ENCODE results near the gene SORCS2. TPM values are rescaled to one million over a fixed set of nuclear protein-coding genes. Genes with fewer than 3 reads are reported as not detected.

The SORCS2 gene
- total and polyA plus RNA-seq, 4 donors = 2.2 to 7.7 (median 2.5) TPM

DNA sequence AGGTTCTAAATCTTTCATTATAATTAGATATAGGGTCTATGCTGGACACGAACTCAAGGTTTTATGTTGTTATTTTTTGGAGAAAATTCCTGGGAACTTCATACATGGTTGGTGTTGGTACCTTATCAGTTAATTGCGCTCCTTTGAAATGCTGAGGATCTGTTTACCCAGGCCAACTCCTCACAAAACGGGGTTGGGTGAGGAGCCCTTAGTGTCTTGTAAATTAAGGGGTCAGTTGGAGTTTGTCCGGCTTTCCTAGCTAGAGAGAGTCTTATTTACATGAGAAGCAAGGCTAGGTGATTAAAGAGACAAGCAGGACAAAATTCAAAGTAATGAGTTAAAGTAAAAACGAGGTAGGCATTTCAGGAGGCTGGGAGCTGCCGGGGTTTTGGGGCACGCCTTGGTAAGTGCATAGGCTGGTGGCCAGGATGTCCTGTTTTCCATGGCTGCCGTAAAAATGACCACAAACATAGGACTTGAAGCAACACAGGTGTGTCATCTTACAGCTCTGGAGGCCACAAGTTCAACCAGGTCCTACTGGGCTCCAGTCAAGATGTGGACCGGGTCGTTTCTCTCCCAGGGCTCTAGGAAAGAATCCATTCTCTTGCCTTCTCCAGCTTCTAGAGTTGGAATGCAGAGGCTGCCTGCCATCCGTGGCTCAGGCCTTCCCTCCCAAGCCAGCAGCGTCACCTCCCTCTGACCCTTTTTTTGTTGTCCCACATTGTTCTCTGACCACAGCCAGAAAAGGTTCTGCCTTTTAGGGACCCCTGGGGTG is 222.6 kb downstream of the SORCS2 start:
- H3K9ac ChIP-seq (ENCODE audit: insufficient read depth in 1 of 2, low read length in 2 of 2) = no peak overlapping the region
- ATAC-seq (ENCODE audit: insufficient read depth, low FRiP score) (no peak), DNase-seq (peak in 1 of 3 donors; percentile 9)
- H3K36me3 ChIP-seq (ENCODE audit: control insufficient read depth in 4 of 4, insufficient read depth in 4 of 4, low read length in 4 of 4) = no peaks in the 10 kb centered on the region
- H3K4me3 ChIP-seq = no peak overlapping the region
- no peaks in the 10 kb centered on the region for H3K27me3 ChIP-seq (ENCODE audit: control insufficient read depth in 3 of 3, insufficient read depth in 3 of 3, low read length in 2 of 3)
- H3K27ac ChIP-seq (ENCODE audit: low read depth in 1 of 2, low read length in 1 of 2) = no peak overlapping the region
- H3K4me1 ChIP-seq (ENCODE audit: control insufficient read depth in 5 of 5, insufficient read depth in 5 of 5, low read length in 5 of 5) = peaks cover 0 to 13% (median 7%) of the 10 kb centered on the region in 5 donors
- H3K9me3 ChIP-seq (ENCODE audit: control insufficient read depth in 4 of 4, insufficient read depth in 3 of 4, low read length in 3 of 4) = peaks cover 0 to 8% (median 2%) of the 10 kb centered on the region in 4 donors
- WGBS, 2 donors = 41 to 49% methylated on average over 12 of the region's 12 CpGs
- TF ChIP-seq, protein P1, sequence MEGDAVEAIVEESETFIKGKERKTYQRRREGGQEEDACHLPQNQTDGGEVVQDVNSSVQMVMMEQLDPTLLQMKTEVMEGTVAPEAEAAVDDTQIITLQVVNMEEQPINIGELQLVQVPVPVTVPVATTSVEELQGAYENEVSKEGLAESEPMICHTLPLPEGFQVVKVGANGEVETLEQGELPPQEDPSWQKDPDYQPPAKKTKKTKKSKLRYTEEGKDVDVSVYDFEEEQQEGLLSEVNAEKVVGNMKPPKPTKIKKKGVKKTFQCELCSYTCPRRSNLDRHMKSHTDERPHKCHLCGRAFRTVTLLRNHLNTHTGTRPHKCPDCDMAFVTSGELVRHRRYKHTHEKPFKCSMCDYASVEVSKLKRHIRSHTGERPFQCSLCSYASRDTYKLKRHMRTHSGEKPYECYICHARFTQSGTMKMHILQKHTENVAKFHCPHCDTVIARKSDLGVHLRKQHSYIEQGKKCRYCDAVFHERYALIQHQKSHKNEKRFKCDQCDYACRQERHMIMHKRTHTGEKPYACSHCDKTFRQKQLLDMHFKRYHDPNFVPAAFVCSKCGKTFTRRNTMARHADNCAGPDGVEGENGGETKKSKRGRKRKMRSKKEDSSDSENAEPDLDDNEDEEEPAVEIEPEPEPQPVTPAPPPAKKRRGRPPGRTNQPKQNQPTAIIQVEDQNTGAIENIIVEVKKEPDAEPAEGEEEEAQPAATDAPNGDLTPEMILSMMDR (IDR thresholded peaks at IDR 0.05; ENCODE audit: control extremely low read depth, extremely low read depth) = no peak

DNA sequence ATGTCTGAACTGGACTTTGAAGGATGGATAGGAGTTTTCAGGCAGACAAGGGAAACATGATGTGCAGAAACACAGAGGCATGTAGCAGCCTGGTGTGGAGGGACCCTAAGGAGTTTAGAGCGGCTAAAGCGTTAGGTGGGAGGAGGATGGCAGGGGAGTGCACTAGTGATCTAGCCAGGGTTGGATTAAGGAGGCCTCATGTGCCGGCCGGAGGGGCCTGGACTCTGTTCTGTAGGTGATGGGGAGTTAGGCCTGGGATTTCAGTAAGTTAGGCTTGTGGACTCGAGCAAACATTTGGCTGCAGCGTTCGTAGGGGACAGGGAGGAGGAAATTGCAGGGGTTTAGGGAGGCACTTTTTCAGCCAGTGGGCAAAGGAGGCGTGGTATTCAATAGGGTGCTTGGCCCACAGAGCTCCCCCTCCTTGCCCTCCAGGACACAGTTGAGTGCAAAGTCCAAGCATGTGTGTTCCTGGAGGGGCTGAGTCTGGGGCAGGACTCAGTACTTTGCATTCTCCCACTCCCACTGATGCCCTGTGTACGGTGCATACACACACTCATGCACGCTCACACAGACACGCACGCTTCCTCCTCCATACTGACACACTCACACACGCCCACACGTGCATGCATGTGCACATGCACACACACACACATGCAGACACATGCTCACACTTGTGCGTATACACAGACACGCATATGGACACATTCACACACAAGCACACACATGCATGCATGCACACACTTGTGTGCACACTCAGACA is 223.8 kb downstream of the SORCS2 start:
- WGBS, 2 donors = 87% methylated on average over 16 of the region's 16 CpGs
- TF ChIP-seq, protein P1 (IDR thresholded peaks at IDR 0.05; ENCODE audit: control extremely low read depth, extremely low read depth) = no peak
- Histone ChIP-seq H3K27me3 (ENCODE audit: control insufficient read depth in 3 of 3, insufficient read depth in 3 of 3, low read length in 2 of 3) (no peaks in the 10 kb centered on the region), H3K27ac (ENCODE audit: low read depth in 1 of 2, low read length in 1 of 2) (no peak overlapping the region), H3K9ac (ENCODE audit: insufficient read depth in 1 of 2, low read length in 2 of 2) (no peak overlapping the region), H3K36me3 (ENCODE audit: control insufficient read depth in 4 of 4, insufficient read depth in 4 of 4, low read length in 4 of 4) (no peaks in the 10 kb centered on the region), H3K9me3 (ENCODE audit: control insufficient read depth in 4 of 4, insufficient read depth in 3 of 4, low read length in 3 of 4) (peaks cover 0 to 8% (median 2%) of the 10 kb centered on the region in 4 donors), H3K4me3 (no peak overlapping the region), H3K4me1 (ENCODE audit: control insufficient read depth in 5 of 5, insufficient read depth in 5 of 5, low read length in 5 of 5) (peaks cover 0 to 10% (median 1%) of the 10 kb centered on the region in 5 donors)
- ATAC-seq (ENCODE audit: insufficient read depth, low FRiP score) (no peak), DNase-seq (peak in 1 of 3 donors; percentile 11)

DNA sequence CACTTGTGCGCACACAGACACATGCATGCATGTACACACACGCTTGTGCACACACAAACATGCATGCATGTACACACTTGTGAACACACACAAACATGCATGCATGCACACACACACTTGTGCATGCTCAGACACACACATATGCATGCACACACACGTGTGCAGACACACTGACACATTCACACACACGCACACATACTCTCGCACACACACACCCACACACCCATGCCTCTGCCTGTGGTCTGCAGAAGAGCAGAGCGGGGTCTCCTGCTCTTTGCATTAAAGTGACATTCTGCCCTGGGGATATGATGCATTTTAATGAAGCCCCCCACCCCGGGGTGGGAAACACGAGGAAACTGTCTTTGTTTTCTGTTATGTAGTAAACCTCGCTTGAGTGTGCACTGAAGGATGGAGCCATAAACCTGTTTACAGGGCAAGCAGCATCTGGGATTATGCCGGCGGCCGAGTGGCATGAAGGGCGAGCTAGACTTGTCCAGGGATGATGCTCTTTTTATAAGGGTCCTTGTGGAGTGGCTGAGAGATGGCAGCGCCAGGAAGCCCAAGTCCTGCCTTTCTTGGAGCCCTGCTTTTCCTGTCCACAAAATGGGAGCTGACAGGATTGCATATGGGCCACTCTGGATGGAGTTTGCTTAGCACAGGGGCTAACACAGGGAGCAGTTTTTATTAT is 224.6 kb downstream of the SORCS2 start:
- Histone ChIP-seq H3K27ac (ENCODE audit: low read depth in 1 of 2, low read length in 1 of 2) (no peak overlapping the region), H3K4me3 (no peak overlapping the region), H3K9ac (ENCODE audit: insufficient read depth in 1 of 2, low read length in 2 of 2) (no peak overlapping the region), H3K4me1 (ENCODE audit: control insufficient read depth in 5 of 5, insufficient read depth in 5 of 5, low read length in 5 of 5) (peaks cover 0 to 10% (median 1%) of the 10 kb centered on the region in 5 donors), H3K9me3 (ENCODE audit: control insufficient read depth in 4 of 4, insufficient read depth in 3 of 4, low read length in 3 of 4) (peaks cover 0 to 8% (median 2%) of the 10 kb centered on the region in 4 donors), H3K27me3 (ENCODE audit: control insufficient read depth in 3 of 3, insufficient read depth in 3 of 3, low read length in 2 of 3) (no peaks in the 10 kb centered on the region), H3K36me3 (ENCODE audit: control insufficient read depth in 4 of 4, insufficient read depth in 4 of 4, low read length in 4 of 4) (no peaks in the 10 kb centered on the region)
- WGBS, 2 donors = 86 to 87% methylated on average over 14 of the region's 14 CpGs
- DNase-seq (peak in 1 of 3 donors; percentile 7), ATAC-seq (ENCODE audit: insufficient read depth, low FRiP score) (no peak)
- TF ChIP-seq, protein P1 (IDR thresholded peaks at IDR 0.05; ENCODE audit: control extremely low read depth, extremely low read depth) = no peak
